Measurements from ENCODE around the gene LIN7B.

Gene LIN7B

DNA sequence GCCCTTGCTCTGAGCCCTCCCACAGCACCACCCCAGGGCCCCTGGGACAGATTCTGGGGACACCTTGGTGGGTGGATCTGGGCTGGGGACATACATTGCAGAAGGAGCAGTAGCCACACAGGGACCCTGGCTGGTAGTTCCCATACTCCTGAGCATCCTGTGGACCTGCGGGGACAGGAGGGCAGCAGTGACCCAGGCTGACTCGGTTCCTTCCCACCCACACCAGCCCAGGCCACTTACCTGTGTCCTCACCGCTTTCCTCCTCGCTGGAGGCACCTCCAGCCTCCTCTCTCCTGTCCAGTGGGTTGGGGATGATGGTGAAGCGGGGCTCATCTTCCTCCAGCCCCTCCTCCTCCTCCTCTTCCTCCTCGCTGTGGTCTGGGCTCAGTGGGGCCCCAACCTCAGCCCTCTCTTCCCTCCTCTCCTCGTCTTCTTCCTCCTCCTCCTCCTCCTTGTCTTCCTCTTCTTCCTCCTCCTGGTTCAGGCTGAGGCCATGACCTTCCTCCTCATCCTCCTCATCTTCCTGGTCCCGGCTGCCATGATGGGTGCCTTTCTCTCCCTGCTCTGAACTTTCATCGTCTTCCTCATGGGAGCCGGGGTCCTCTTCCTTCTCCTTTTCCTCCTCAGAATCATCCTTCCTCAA, 39.1 kb downstream of the LIN7B start:
- no peak for DNase-seq (ENCODE audit: low read depth)
- TF ChIP-seq, protein P1, sequence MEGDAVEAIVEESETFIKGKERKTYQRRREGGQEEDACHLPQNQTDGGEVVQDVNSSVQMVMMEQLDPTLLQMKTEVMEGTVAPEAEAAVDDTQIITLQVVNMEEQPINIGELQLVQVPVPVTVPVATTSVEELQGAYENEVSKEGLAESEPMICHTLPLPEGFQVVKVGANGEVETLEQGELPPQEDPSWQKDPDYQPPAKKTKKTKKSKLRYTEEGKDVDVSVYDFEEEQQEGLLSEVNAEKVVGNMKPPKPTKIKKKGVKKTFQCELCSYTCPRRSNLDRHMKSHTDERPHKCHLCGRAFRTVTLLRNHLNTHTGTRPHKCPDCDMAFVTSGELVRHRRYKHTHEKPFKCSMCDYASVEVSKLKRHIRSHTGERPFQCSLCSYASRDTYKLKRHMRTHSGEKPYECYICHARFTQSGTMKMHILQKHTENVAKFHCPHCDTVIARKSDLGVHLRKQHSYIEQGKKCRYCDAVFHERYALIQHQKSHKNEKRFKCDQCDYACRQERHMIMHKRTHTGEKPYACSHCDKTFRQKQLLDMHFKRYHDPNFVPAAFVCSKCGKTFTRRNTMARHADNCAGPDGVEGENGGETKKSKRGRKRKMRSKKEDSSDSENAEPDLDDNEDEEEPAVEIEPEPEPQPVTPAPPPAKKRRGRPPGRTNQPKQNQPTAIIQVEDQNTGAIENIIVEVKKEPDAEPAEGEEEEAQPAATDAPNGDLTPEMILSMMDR (conservative IDR thresholded peaks at IDR 0.05; ENCODE audit: low read length): no peak

DNA sequence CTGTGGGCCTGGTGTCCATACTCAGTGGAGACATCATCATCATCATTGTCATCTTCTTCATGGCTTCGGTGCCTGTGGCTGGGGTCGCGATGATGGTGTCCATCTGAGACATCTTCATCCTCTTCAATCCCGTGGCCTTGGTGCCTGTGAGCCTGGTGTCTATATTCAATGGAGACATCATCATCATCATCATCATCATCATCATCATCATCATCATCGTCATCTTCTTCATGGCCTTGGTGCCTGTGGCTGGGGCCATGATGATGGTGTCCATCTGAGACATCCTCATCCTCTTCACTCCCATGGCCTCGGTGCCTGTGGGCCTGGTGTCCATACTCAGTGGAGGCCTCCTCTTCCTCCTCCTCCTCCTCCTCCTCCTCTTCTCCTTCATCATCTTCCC, 40.1 kb downstream of the LIN7B start:
- no peak overlapping the region for H3K4me3 ChIP-seq (ENCODE audit: low read length)
- DNase-seq (ENCODE audit: low read depth): no peak

More for the DNA sequence above, 39.1 kb downstream of the LIN7B start:
- H3K4me3 ChIP-seq (ENCODE audit: low read length): no peak overlapping the region

DNA sequence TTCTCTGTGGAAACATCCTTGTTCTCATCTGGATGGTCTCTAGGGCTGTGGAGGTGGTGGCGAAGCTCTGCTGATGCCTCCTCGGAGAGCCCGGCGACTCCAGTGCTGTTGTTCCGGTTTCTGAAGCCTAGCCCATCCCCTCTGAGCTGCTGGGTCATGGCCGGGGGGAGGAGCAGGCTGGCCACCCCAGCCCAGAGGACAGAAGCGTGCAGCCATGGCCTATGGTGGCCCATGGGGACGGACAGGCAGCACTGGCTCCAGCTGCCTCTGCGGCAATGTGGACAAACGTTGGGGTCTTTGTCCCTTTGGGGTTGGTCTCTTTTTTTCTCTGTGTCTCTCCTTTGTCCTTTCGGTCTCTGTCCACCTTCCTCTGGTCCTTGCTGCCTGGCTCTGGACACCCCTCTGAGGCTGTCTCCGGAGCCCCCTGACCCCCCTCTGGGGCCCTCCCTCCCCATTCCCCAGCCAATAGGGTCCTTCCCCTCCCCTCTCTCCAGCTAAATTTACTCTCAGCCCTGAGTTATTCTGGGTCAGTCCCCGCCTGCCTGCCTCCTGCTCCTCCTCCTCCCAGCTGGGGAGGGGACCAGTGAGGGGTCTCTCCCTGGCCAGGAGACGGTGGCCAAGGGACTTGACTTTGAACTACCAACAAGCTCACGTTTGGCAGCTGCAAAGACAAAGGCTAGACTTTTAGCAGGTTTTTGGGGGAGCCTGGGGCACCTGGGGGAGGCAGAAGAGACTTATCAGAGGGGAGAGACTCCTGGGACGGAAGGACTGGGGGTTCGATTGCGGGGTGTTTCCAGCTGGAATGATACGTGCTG, 41.0 kb downstream of the LIN7B start, which contains the start of gene HRC:
TSS of gene HRC (minus strand) at position 392 of the 815 bp plus-strand sequence. CDS start at position 233, 159 bp downstream.
- TF ChIP-seq, protein P1 (conservative IDR thresholded peaks at IDR 0.05; ENCODE audit: low read length): no peak
- H3K4me3 ChIP-seq (ENCODE audit: low read length): no peak within 1 kb of the TSS
- DNase-seq (ENCODE audit: low read depth): no peak

More for the DNA sequence above, 40.1 kb downstream of the LIN7B start:
- TF ChIP-seq, protein P1 (conservative IDR thresholded peaks at IDR 0.05; ENCODE audit: low read length): no peak

DNA sequence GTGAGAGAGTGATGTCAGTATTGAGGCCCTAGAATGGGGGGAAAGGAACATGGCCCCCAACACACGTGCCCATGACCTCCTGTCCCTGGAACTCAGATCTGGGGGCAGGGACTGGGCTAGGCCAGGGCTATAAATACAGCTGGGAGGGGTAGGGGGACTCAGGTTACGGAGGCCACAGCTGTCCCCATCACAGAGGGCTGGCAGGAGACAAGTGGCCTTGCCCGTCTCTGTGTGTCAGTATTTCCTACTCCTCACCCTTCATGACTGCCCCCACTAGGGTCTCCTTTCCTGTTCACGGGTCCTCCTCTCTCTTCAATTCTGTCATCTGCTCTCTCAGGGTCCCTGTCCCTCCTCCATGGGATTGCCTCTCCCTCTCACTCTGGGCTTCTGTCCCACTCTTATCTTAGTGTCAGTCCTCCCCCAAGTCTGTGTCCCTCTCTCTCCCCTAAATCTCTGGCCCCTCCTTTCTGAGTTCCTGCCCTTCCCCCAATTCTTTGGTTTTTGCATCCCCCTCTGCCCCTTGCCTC, 41.7 kb downstream of the LIN7B start:
- H3K4me3 ChIP-seq (ENCODE audit: low read length): no peak overlapping the region
- TF ChIP-seq, protein P1 (conservative IDR thresholded peaks at IDR 0.05; ENCODE audit: low read length): no peak
- DNase-seq (ENCODE audit: low read depth): no peak

DNA sequence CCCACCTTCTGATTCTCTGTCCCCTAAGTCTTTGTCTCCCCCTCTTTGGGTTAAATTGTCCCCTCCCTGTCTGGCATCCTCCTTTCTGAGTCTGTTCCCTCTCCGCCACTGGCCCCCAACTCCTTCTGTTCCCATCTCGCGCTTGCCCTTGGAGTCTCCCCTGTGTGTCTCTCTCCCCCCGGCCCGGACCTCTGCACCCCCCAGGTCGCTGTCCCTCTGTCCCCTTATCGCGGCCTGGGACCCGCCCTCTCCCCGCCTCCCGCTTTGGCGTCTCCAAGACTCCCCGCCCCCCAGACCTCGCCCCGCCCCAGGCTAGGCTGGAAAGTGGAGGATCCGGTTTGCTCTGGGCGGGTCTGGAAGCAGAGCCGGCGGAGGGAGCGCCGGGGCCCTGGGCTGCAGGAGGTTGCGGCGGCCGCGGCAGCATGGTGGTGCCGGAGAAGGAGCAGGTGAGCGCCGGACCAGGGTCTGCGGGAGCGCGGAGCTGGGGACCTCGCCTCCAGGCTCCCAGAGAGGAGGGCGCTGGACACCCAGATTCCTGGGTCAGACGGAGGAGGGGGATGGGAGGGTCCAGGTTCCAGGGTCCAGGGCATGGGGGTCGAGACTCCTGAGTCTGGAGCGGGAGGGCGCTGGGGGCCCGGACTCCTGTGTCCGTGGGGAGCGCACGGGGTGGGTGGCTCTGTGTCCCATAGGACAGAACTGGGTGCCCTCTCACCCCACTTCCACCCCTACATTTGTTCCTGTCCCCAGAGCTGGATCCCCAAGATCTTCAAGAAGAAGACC, 43.5 kb downstream of the LIN7B start, which contains the start of gene TRPM4:
TSS of gene TRPM4 (plus strand) at position 348 of the 780 bp plus-strand sequence. CDS start at position 423, 75 bp downstream.
- TF ChIP-seq, protein P1 (conservative IDR thresholded peaks at IDR 0.05; ENCODE audit: low read length): no peak
- peak within 1 kb of the TSS; percentile 95 for H3K4me3 ChIP-seq (ENCODE audit: low read length)
- DNase-seq (ENCODE audit: low read depth): peak; percentile 67

DNA sequence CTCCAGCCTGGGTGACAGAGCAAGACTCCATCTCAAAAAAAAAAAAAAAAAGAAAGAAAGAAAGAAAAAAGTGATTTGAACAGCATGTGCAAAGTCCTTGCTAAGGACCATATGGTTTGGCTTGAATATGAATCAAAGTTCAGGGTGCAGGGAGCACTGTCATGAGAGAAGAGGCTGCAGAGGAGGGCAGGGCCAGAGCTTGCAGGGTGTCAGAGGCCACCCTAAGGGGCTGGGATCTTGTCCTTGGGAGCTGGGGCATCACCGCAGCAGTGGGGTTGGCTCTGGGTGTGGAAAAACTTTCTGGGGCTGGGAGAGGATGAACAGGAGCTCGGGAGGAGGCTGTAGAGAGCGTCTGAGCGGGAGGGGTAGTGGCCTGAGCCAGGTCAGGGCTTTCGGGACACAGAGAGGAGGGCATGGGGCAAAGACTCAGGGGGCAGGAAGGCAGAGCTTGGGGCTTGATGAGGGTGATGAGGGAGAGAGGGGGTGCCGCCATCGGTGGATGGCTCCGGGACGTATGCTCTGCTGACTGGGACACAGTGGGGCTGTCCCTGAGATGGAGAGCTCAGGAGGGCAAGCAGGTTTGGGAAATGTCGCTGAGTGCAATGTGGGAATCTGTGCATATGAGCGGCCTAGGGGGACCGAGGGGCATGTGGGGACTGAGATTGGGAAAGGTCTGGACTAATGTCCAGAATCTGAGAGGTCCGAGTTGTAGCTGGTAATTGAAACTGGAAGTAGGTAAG, 46.5 kb downstream of the LIN7B start:
- TF ChIP-seq, protein P1 (conservative IDR thresholded peaks at IDR 0.05; ENCODE audit: low read length): no peak
- no peak overlapping the region for H3K4me3 ChIP-seq (ENCODE audit: low read length)
- DNase-seq (ENCODE audit: low read depth): no peak

Measured in AG10803 (cell line).